GM12878 (cell line): Measurements from ENCODE around the gene OR5C1. TPM values are rescaled to one million over a fixed set of nuclear protein-coding genes. Genes with fewer than 3 reads are reported as not detected.
"Not testable (repeated sequence)": the region's sequence is repeated elsewhere in the genome, so short reads cannot be mapped to it uniquely, and the experiment has no call there.

Experiments used
- ATAC-seq: fragments of 200-7000 bp; cut with Tn5 transposase; 3 replicates; pipeline ENCODE4 v1.9.1; 2020; ENCODE audit warnings: mild to moderate bottlenecking, moderate library complexity
- BruUV-seq: library from RNA; stranded (reverse); fragments of 400-500 nt; replicated peaks from 2 replicates; lab custom pipeline; 2021; lab: Mats Ljungman, UMichigan
- CTCF ChIA-PET: fragments of 300-600 bp; sonication (Branson Sonifier 250); formaldehyde crosslinking; extraction: SDS; loops from one replicate; lab custom pipeline; 2021; ENCODE audit warnings: inconsistent platforms; lab: Yijun Ruan, JAX
- POLR2A ChIA-PET: fragments of 350-600 bp; formaldehyde crosslinking; extraction: SDS; loops from one replicate; lab custom pipeline; 2021; ENCODE audit warnings: inconsistent platforms; lab: Charles Lee
- RAD21 ChIA-PET: fragments of 300-600 bp; sonication (Branson Sonifier 250); formaldehyde crosslinking; loops from one replicate; lab custom pipeline; 2023; ENCODE audit warnings: antibody characterized with exemption; ENCODE audit not compliant: unreplicated experiment; lab: Charles Lee
- SMC1A ChIA-PET: fragments of 300-600 bp; sonication (Branson Sonifier 250); formaldehyde crosslinking; loops from one replicate; lab custom pipeline; 2023; ENCODE audit not compliant: unreplicated experiment, uncharacterized antibody; lab: Charles Lee
- DNase-seq: peaks from one replicate; pipeline ENCODE4 v3.0.0-alpha.2; 2011; ENCODE audit warnings: low read depth, low spot score
- FAIRE-seq: peaks from 3 replicates; lab custom pipeline; 2011; peaks lifted over from hg19 to GRCh38; lab: Jason Lieb, UNC
- H2AFZ ChIP-seq: 2 replicates; pipeline ENCODE4 v1.6.0; 2011; ENCODE audit warnings: low read depth, low read length, control low read depth; ENCODE audit not compliant: control insufficient read depth
- H3K27ac ChIP-seq: 2 replicates; pipeline ENCODE4 v1.5.1; 2011; ENCODE audit warnings: control low read depth; ENCODE audit not compliant: control insufficient read depth, insufficient read depth
- H3K27me3 ChIP-seq, 2 experiments: replicated peaks in 1 of 2; 2 replicates each; pipeline versions ENCODE4 v1.6.0 to v1.6.1; 2011; ENCODE audit warnings: low read length in 1 of 2; ENCODE audit not compliant: control insufficient read depth in 2 of 2, insufficient read depth in 2 of 2
- H3K36me3 ChIP-seq, 2 experiments: 2 replicates each; pipeline ENCODE4 v1.5.1; 2011; ENCODE audit warnings: low read length in 1 of 2; ENCODE audit not compliant: control insufficient read depth in 2 of 2, insufficient read depth in 2 of 2
- H3K4me1 ChIP-seq: 2 replicates; pipeline ENCODE4 v1.6.1; 2011; ENCODE audit warnings: mild to moderate bottlenecking, low read length, moderate library complexity, mixed read lengths; ENCODE audit not compliant: control insufficient read depth, insufficient read depth
- H3K4me2 ChIP-seq: 2 replicates; pipeline ENCODE4 v1.6.0; 2011; ENCODE audit warnings: control low read depth; ENCODE audit not compliant: control insufficient read depth, insufficient read depth
- H3K4me3 ChIP-seq: fragments of 200-600 bp; sonication (generic); 2 replicates; pipeline ENCODE4 v1.5.1; 2016
- H3K79me2 ChIP-seq: 2 replicates; pipeline ENCODE4 v1.6.0; 2011; ENCODE audit warnings: low read length; ENCODE audit not compliant: control insufficient read depth, insufficient read depth
- H3K9ac ChIP-seq: 2 replicates; pipeline ENCODE4 v1.8.0; 2011; ENCODE audit warnings: low read length, control low read depth, mixed read lengths; ENCODE audit not compliant: control insufficient read depth, insufficient read depth
- H3K9me3 ChIP-seq: replicated peaks from 3 replicates; pipeline ENCODE4 v1.5.1; 2011; ENCODE audit warnings: mild to moderate bottlenecking, low read length; ENCODE audit not compliant: control insufficient read depth, insufficient read depth
- H4K20me1 ChIP-seq: 2 replicates; pipeline ENCODE4 v1.6.0; 2011; ENCODE audit not compliant: control insufficient read depth, insufficient read depth
- CTCF ChIP-seq, 3 experiments: IDR thresholded peaks in 2 of 3; conservative IDR thresholded peaks in 1 of 3; 2 replicates each; pipeline ENCODE4 v1.5.1; 2011; ENCODE audit warnings: low read depth in 3 of 3, low read length in 3 of 3, mild to moderate bottlenecking in 3 of 3, control low read depth in 2 of 3, moderate library complexity in 2 of 3, inconsistent platforms in 1 of 3, mixed read lengths in 1 of 3; ENCODE audit not compliant: control insufficient read depth in 2 of 3, insufficient read depth in 1 of 3; ENCODE audit errors: extremely low read depth in 1 of 3
- WGBS: methylation state at CpG from one replicate; pipeline ENCODE4 v1.1.6; 2016; ENCODE audit warnings: low lambda C conversion rate; ENCODE audit not compliant: insufficient replicate concordance, insufficient coverage; ENCODE audit errors: missing lambda C conversion rate; 5-methylcytosine and 5-hydroxymethylcytosine counted together
- in situ Hi-C: fragments of 300-500 bp; cut with MboI; formaldehyde crosslinking; loops from 9 replicates; pipeline ENCODE4 v1.14.3; 2018; ENCODE audit warnings: mixed read lengths
- intact Hi-C: fragments of 100-400 bp; cut with micrococcal nuclease; formaldehyde crosslinking; loops from one replicate; pipeline ENCODE4 v1.14.2; 2022; ENCODE audit not compliant: unreplicated experiment
- polyA plus RNA-seq, 11 experiments: library from polyadenylated mRNA; depleted of rRNA in 4 of 11; unstranded in 6 of 11; stranded (reverse) in 5 of 11; fragments of >200 nt; fragmentation: Nextera tagmentation in 4 of 11; fragmentation: Illumina TruSeq in 1 of 11; extraction: Ambion mirVana in 4 of 11; extraction: Trizol in 1 of 11; gene quantifications; 1 replicate in 1 of 11; 2 replicates in 10 of 11; pipeline versions ENCODE4 v1.2.1 to v1.2.3, GENCODE V29; 2011 to 2016; ENCODE audit warnings: inconsistent platforms in 2 of 11, missing spikeins in 2 of 11, low read depth in 1 of 11
- total RNA-seq, 4 experiments: library from RNA; depleted of rRNA in 3 of 4; stranded (reverse); fragments of >200 nt in 3 of 4; fragmentation: Illumina TruSeq in 1 of 4; extraction: Trizol in 1 of 4; gene quantifications; 2 replicates each; pipeline versions ENCODE4 v1.2.1 to v1.2.3, GENCODE V29; 2013 to 2021

OR5C1 gene
- total and polyA plus RNA-seq, 10 of the 15 experiments (the other 5 are each of a cell fraction or from before 2014, with no cell fraction given): not detected

DNA sequence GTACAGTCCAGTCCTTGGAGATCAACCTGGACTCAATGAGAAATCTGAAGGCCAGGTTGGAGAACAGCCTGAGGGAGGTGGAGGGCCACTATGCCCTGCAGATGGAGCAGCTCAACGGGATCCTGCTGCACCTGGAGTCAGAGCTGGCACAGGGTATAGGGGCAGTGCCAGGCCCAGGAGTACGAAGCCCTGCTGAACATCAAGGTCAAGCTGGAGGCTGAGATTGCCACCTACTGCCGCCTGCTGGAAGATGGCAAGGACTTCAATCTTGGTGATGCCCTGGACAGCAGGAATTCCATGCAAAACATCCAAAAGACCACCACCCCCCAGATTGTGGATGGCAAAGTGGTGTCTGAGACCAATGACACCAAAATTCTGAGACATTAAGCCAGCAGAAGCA, 49.7 kb downstream of the OR5C1 start:
- H3K4me3 ChIP-seq, SMC1A ChIA-PET, BruUV-seq: not testable (repeated sequence)
- 55% methylated on average over 3 of the region's 3 CpGs for WGBS
- peak in 1 of 3 experiments; percentile 22; a peak in 1 of 6 replicates for TF ChIP-seq CTCF (IDR thresholded peaks at IDR 0.05 in 2 of 3, conservative IDR thresholded peaks at IDR 0.05 in 1 of 3; ENCODE audit: control insufficient read depth in 2 of 3, extremely low read depth in 1 of 3, insufficient read depth in 1 of 3, low read depth in 3 of 3, low read length in 3 of 3)
- TF ChIP-seq, all 136 proteins: peak for 1; not testable (repeated sequence) for 135
- H3K36me3 ChIP-seq, H3K9ac ChIP-seq, POLR2A ChIA-PET, H3K27ac ChIP-seq, H3K27me3 ChIP-seq, ATAC-seq, H3K79me2 ChIP-seq, DNase-seq, H3K4me1 ChIP-seq, H3K9me3 ChIP-seq, FAIRE-seq, H4K20me1 ChIP-seq, in situ Hi-C loops, H3K4me2 ChIP-seq, H2AFZ ChIP-seq: not testable (repeated sequence)
- RAD21 ChIA-PET: interaction anchor here (1.5 to 1.6 kb wide), 2 partner anchors 27 to 152 kb away, joined by 3 read pairs; no protein-coding TSS in a partner anchor
- intact Hi-C loops: loop anchor here (10.0 kb wide), 1 partner anchor 506 kb away; no protein-coding TSS in a partner anchor
- CTCF ChIA-PET: interaction anchor here (1.1 to 1.2 kb wide), 3 partner anchors 10 to 385 kb away, joined by 3 to 4 read pairs (median 3); partner anchors contain the start of gene PDCL

Other genes with a start within 250 kb of the OR5C1 start
Only the 7 nearest of the 15 such genes appear.
- not detected in 2 replicates for gene OR1L3, start 113.8 kb upstream of the OR5C1 start, total RNA-seq (2014; rRNA removed)
- not detected in 2 replicates for gene OR1L3, start 113.8 kb upstream of the OR5C1 start, total RNA-seq (2014; rRNA removed; fragmentation: Illumina TruSeq; extraction: Trizol)
- not detected in 2 replicates for gene OR1L3, start 113.8 kb upstream of the OR5C1 start, total RNA-seq (2021)
- 0.07 TPM in 1 of 2 replicates, not detected in the other for gene OR1L3, start 113.8 kb upstream of the OR5C1 start, polyA plus RNA-seq (2011; rRNA removed)
- gene OR1L3, start 113.8 kb upstream of the OR5C1 start, polyA plus RNA-seq (2014; fragmentation: Illumina TruSeq; extraction: Trizol): not detected in 2 replicates
- gene OR1L3, start 113.8 kb upstream of the OR5C1 start, polyA plus RNA-seq (2014; fragmentation: Nextera tagmentation; extraction: Ambion mirVana): not detected
- gene OR1L3, start 113.8 kb upstream of the OR5C1 start, polyA plus RNA-seq (2014; rRNA removed): not detected in 2 replicates
- gene OR1L3, start 113.8 kb upstream of the OR5C1 start, polyA plus RNA-seq (2016; fragmentation: Nextera tagmentation; extraction: Ambion mirVana): not detected
- not detected in 2 replicates for gene OR1L4, start 64.9 kb upstream of the OR5C1 start, total RNA-seq (2014; rRNA removed)
- gene OR1L4, start 64.9 kb upstream of the OR5C1 start, total RNA-seq (2014; rRNA removed; fragmentation: Illumina TruSeq; extraction: Trizol): not detected in 2 replicates
- not detected in 2 replicates for gene OR1L4, start 64.9 kb upstream of the OR5C1 start, total RNA-seq (2021)
- not detected in 2 replicates for gene OR1L4, start 64.9 kb upstream of the OR5C1 start, polyA plus RNA-seq (2011; rRNA removed)
- not detected in 2 replicates for gene OR1L4, start 64.9 kb upstream of the OR5C1 start, polyA plus RNA-seq (2014; fragmentation: Illumina TruSeq; extraction: Trizol)
- gene OR1L4, start 64.9 kb upstream of the OR5C1 start, polyA plus RNA-seq (2014; fragmentation: Nextera tagmentation; extraction: Ambion mirVana): not detected
- not detected in 2 replicates for gene OR1L4, start 64.9 kb upstream of the OR5C1 start, polyA plus RNA-seq (2014; rRNA removed)
- not detected for gene OR1L4, start 64.9 kb upstream of the OR5C1 start, polyA plus RNA-seq (2016; fragmentation: Nextera tagmentation; extraction: Ambion mirVana)
- not detected in 2 replicates for gene OR1L6, start 46.6 kb upstream of the OR5C1 start, total RNA-seq (2014; rRNA removed)
- not detected in 2 replicates for gene OR1L6, start 46.6 kb upstream of the OR5C1 start, total RNA-seq (2014; rRNA removed; fragmentation: Illumina TruSeq; extraction: Trizol)
- not detected in 2 replicates for gene OR1L6, start 46.6 kb upstream of the OR5C1 start, total RNA-seq (2021)
- not detected in 2 replicates for gene OR1L6, start 46.6 kb upstream of the OR5C1 start, polyA plus RNA-seq (2011; rRNA removed)
- not detected in 2 replicates for gene OR1L6, start 46.6 kb upstream of the OR5C1 start, polyA plus RNA-seq (2014; fragmentation: Illumina TruSeq; extraction: Trizol)
- not detected for gene OR1L6, start 46.6 kb upstream of the OR5C1 start, polyA plus RNA-seq (2014; fragmentation: Nextera tagmentation; extraction: Ambion mirVana)
- gene OR1L6, start 46.6 kb upstream of the OR5C1 start, polyA plus RNA-seq (2014; rRNA removed): not detected in 2 replicates
- gene OR1L6, start 46.6 kb upstream of the OR5C1 start, polyA plus RNA-seq (2016; fragmentation: Nextera tagmentation; extraction: Ambion mirVana): not detected
- gene OR1K1, start 11.2 kb downstream of the OR5C1 start, total RNA-seq (2014; rRNA removed): not detected in 2 replicates
- not detected in 2 replicates for gene OR1K1, start 11.2 kb downstream of the OR5C1 start, total RNA-seq (2014; rRNA removed; fragmentation: Illumina TruSeq; extraction: Trizol)
- gene OR1K1, start 11.2 kb downstream of the OR5C1 start, total RNA-seq (2021): not detected in 2 replicates
- not detected in 2 replicates for gene OR1K1, start 11.2 kb downstream of the OR5C1 start, polyA plus RNA-seq (2011; rRNA removed)
- not detected in 2 replicates for gene OR1K1, start 11.2 kb downstream of the OR5C1 start, polyA plus RNA-seq (2014; fragmentation: Illumina TruSeq; extraction: Trizol)
- gene OR1K1, start 11.2 kb downstream of the OR5C1 start, polyA plus RNA-seq (2014; fragmentation: Nextera tagmentation; extraction: Ambion mirVana): not detected
- not detected in 2 replicates for gene OR1K1, start 11.2 kb downstream of the OR5C1 start, polyA plus RNA-seq (2014; rRNA removed)
- gene OR1K1, start 11.2 kb downstream of the OR5C1 start, polyA plus RNA-seq (2016; fragmentation: Nextera tagmentation; extraction: Ambion mirVana): not detected
- gene PDCL, start 39.7 kb downstream of the OR5C1 start, total RNA-seq (2014; rRNA removed): 13.4 and 18.0 TPM in 2 replicates
- gene PDCL, start 39.7 kb downstream of the OR5C1 start, total RNA-seq (2014; rRNA removed; fragmentation: Illumina TruSeq; extraction: Trizol): 18.4 and 19.8 TPM in 2 replicates
- 15.5 and 16.5 TPM in 2 replicates for gene PDCL, start 39.7 kb downstream of the OR5C1 start, total RNA-seq (2021)
- 13.1 and 17.1 TPM in 2 replicates for gene PDCL, start 39.7 kb downstream of the OR5C1 start, polyA plus RNA-seq (2011; rRNA removed)
- 12.3 and 13.0 TPM in 2 replicates for gene PDCL, start 39.7 kb downstream of the OR5C1 start, polyA plus RNA-seq (2014; fragmentation: Illumina TruSeq; extraction: Trizol)
- 10 to 100 TPM; 15.9 to 20.9 TPM for gene PDCL, start 39.7 kb downstream of the OR5C1 start, polyA plus RNA-seq (2014; fragmentation: Nextera tagmentation; extraction: Ambion mirVana)
- gene PDCL, start 39.7 kb downstream of the OR5C1 start, polyA plus RNA-seq (2014; rRNA removed): 11.2 and 11.5 TPM in 2 replicates
- 10 to 100 TPM; 17.1 to 18.0 TPM for gene PDCL, start 39.7 kb downstream of the OR5C1 start, polyA plus RNA-seq (2016; fragmentation: Nextera tagmentation; extraction: Ambion mirVana)
- 16.9 and 17.4 TPM in 2 replicates for gene RC3H2, start 116.4 kb downstream of the OR5C1 start, total RNA-seq (2014; rRNA removed)
- 23.2 and 24.0 TPM in 2 replicates for gene RC3H2, start 116.4 kb downstream of the OR5C1 start, total RNA-seq (2014; rRNA removed; fragmentation: Illumina TruSeq; extraction: Trizol)
- gene RC3H2, start 116.4 kb downstream of the OR5C1 start, total RNA-seq (2021): 21.9 and 25.5 TPM in 2 replicates
- 23.0 and 27.9 TPM in 2 replicates for gene RC3H2, start 116.4 kb downstream of the OR5C1 start, polyA plus RNA-seq (2011; rRNA removed)
- 14.6 and 14.8 TPM in 2 replicates for gene RC3H2, start 116.4 kb downstream of the OR5C1 start, polyA plus RNA-seq (2014; fragmentation: Illumina TruSeq; extraction: Trizol)
- 1 to 10 TPM; 7.2 to 9.1 TPM for gene RC3H2, start 116.4 kb downstream of the OR5C1 start, polyA plus RNA-seq (2014; fragmentation: Nextera tagmentation; extraction: Ambion mirVana)
- gene RC3H2, start 116.4 kb downstream of the OR5C1 start, polyA plus RNA-seq (2014; rRNA removed): 12.3 and 17.7 TPM in 2 replicates
- 10 to 100 TPM; 14.3 to 19.9 TPM for gene RC3H2, start 116.4 kb downstream of the OR5C1 start, polyA plus RNA-seq (2016; fragmentation: Nextera tagmentation; extraction: Ambion mirVana)
- gene ZBTB6, start 124.4 kb downstream of the OR5C1 start, total RNA-seq (2014; rRNA removed): 9.5 and 11.2 TPM in 2 replicates
- gene ZBTB6, start 124.4 kb downstream of the OR5C1 start, total RNA-seq (2014; rRNA removed; fragmentation: Illumina TruSeq; extraction: Trizol): 9.9 and 10.4 TPM in 2 replicates
- gene ZBTB6, start 124.4 kb downstream of the OR5C1 start, total RNA-seq (2021): 7.3 and 7.9 TPM in 2 replicates
- gene ZBTB6, start 124.4 kb downstream of the OR5C1 start, polyA plus RNA-seq (2011; rRNA removed): 11.5 and 16.8 TPM in 2 replicates
- gene ZBTB6, start 124.4 kb downstream of the OR5C1 start, polyA plus RNA-seq (2014; fragmentation: Illumina TruSeq; extraction: Trizol): 9.5 and 13.3 TPM in 2 replicates
- 1 to 10 TPM; 1.7 to 3.0 TPM for gene ZBTB6, start 124.4 kb downstream of the OR5C1 start, polyA plus RNA-seq (2014; fragmentation: Nextera tagmentation; extraction: Ambion mirVana)
- gene ZBTB6, start 124.4 kb downstream of the OR5C1 start, polyA plus RNA-seq (2014; rRNA removed): 4.0 and 5.1 TPM in 2 replicates
- 1 to 10 TPM; 6.4 to 6.8 TPM for gene ZBTB6, start 124.4 kb downstream of the OR5C1 start, polyA plus RNA-seq (2016; fragmentation: Nextera tagmentation; extraction: Ambion mirVana)